IMR-90 (cell line): Measurements from ENCODE around the gene INHA. TPM values are rescaled to one million over a fixed set of nuclear protein-coding genes. Genes with fewer than 3 reads are reported as not detected.

Experiments
- ATAC-seq: fragments of 200-7000 bp; cut with Tn5 transposase; 2 replicates; pipeline ENCODE4 v1.9.1; 2020; ENCODE audit warnings: low read depth, mild to moderate bottlenecking, moderate library complexity
- BruUV-seq: library from RNA; stranded (reverse); fragments of 400-500 nt; replicated peaks from 2 replicates; lab custom pipeline; 2021; lab: Mats Ljungman, UMichigan
- CTCF ChIA-PET: fragments of 300-600 bp; formaldehyde crosslinking; extraction: SDS; loops from one replicate; lab custom pipeline; 2021; ENCODE audit warnings: antibody characterized with exemption; lab: Yijun Ruan, JAX
- POLR2A ChIA-PET: fragments of 300-600 bp; sonication (Branson Sonifier 250); formaldehyde crosslinking; loops from one replicate; lab custom pipeline; 2022; ENCODE audit warnings: antibody characterized with exemption; ENCODE audit not compliant: unreplicated experiment; lab: Charles Lee
- DNase-seq: peaks from one replicate; pipeline ENCODE4 v3.0.0; 2013
- H2AFZ ChIP-seq: replicated peaks from 2 replicates; pipeline ENCODE3; 2013; ENCODE audit warnings: low read length, mild to moderate bottlenecking; ENCODE audit not compliant: poor library complexity
- H2AK5ac ChIP-seq: 2 replicates; pipeline ENCODE4 v1.6.1; 2013; ENCODE audit warnings: low read depth, low read length, inconsistent platforms
- H2AK9ac ChIP-seq: replicated peaks from 2 replicates; pipeline ENCODE3; 2013; ENCODE audit warnings: mild to moderate bottlenecking, low read depth, low read length, moderate library complexity; ENCODE audit not compliant: poor library complexity
- H2BK120ac ChIP-seq: 2 replicates; pipeline ENCODE4 v1.6.1; 2013; ENCODE audit warnings: low read depth, low read length, inconsistent platforms
- H2BK15ac ChIP-seq: 3 replicates; pipeline ENCODE4 v1.6.1; 2013; ENCODE audit warnings: low read depth, low read length, inconsistent platforms
- H2BK20ac ChIP-seq: 2 replicates; pipeline ENCODE4 v1.6.1; 2013; ENCODE audit warnings: low read depth, mild to moderate bottlenecking, inconsistent platforms, low read length, moderate library complexity
- H2BK5ac ChIP-seq: 2 replicates; pipeline ENCODE4 v1.6.1; 2013; ENCODE audit warnings: mild to moderate bottlenecking, low read depth, low read length, inconsistent platforms; ENCODE audit not compliant: poor library complexity, severe bottlenecking
- H3K14ac ChIP-seq: replicated peaks from 2 replicates; pipeline ENCODE4 v1.6.1; 2013; ENCODE audit warnings: low read depth, low read length, inconsistent platforms
- H3K18ac ChIP-seq: 2 replicates; pipeline ENCODE4 v1.6.1; 2013; ENCODE audit warnings: low read depth, low read length, control low read depth
- H3K23ac ChIP-seq: 2 replicates; pipeline ENCODE4 v1.6.1; 2013; ENCODE audit warnings: low read depth, low read length, inconsistent platforms
- H3K27ac ChIP-seq: 2 replicates; pipeline ENCODE4 v1.5.1; 2013; ENCODE audit warnings: mild to moderate bottlenecking, control low read depth, low read length; ENCODE audit not compliant: insufficient read depth
- H3K27me3 ChIP-seq: 2 replicates; pipeline ENCODE4 v1.6.1; 2013; ENCODE audit warnings: low read length; ENCODE audit not compliant: control insufficient read depth, insufficient read depth
- H3K36me3 ChIP-seq: 2 replicates; pipeline ENCODE4 v1.6.1; 2013; ENCODE audit warnings: low read length, mixed read lengths; ENCODE audit not compliant: control insufficient read depth, insufficient read depth
- H3K4ac ChIP-seq: 2 replicates; pipeline ENCODE4 v1.6.1; 2013; ENCODE audit warnings: low read depth, low read length, inconsistent platforms
- H3K4me1 ChIP-seq: 2 replicates; pipeline ENCODE4 v1.6.1; 2013; ENCODE audit warnings: low read length, mixed read lengths; ENCODE audit not compliant: control insufficient read depth, insufficient read depth
- H3K4me2 ChIP-seq: 2 replicates; pipeline ENCODE4 v1.6.1; 2013; ENCODE audit warnings: low read depth, mild to moderate bottlenecking, control low read depth, low read length, moderate library complexity
- H3K4me3 ChIP-seq: 2 replicates; pipeline ENCODE4 v1.5.1; 2013; ENCODE audit warnings: low read depth, mild to moderate bottlenecking, control low read depth, low read length, moderate library complexity; ENCODE audit not compliant: insufficient read depth
- H3K56ac ChIP-seq: 2 replicates; pipeline ENCODE4 v1.6.1; 2013; ENCODE audit warnings: low read length, inconsistent platforms; ENCODE audit not compliant: insufficient read depth; ENCODE audit errors: extremely low read depth
- H3K79me1 ChIP-seq, 2 experiments: 2 replicates each; pipeline ENCODE4 v1.6.1; 2013; ENCODE audit warnings: low read length in 2 of 2, inconsistent platforms in 1 of 2, low read depth in 1 of 2
- H3K9ac ChIP-seq: 2 replicates; pipeline ENCODE4 v1.6.1; 2013; ENCODE audit warnings: low read depth, low read length, control low read depth
- H3K9me1 ChIP-seq: 2 replicates; pipeline ENCODE4 v1.6.1; 2013; ENCODE audit warnings: low read length, inconsistent platforms; ENCODE audit not compliant: insufficient read depth
- H3K9me3 ChIP-seq: 2 replicates; pipeline ENCODE4 v1.6.1; 2013; ENCODE audit warnings: low read length; ENCODE audit not compliant: control insufficient read depth, insufficient read depth
- H4K20me1 ChIP-seq: 2 replicates; pipeline ENCODE4 v1.6.1; 2013; ENCODE audit warnings: low read length, inconsistent platforms; ENCODE audit not compliant: insufficient read depth
- H4K5ac ChIP-seq: 2 replicates; pipeline ENCODE4 v1.6.1; 2013; ENCODE audit warnings: mild to moderate bottlenecking, low read depth, low read length, control low read depth
- H4K8ac ChIP-seq, 2 experiments: 2 replicates each; pipeline ENCODE4 v1.6.1; 2013; ENCODE audit warnings: low read depth in 2 of 2, low read length in 2 of 2, control low read depth in 1 of 2, inconsistent platforms in 1 of 2
- H4K91ac ChIP-seq: 2 replicates; pipeline ENCODE4 v1.6.1; 2013; ENCODE audit warnings: low read depth, low read length, inconsistent platforms; ENCODE audit not compliant: insufficient read depth
- BHLHE40 ChIP-seq: fragments of 150-350 bp; IDR thresholded peaks from 2 replicates; pipeline ENCODE4 v1.6.1; 2016; ENCODE audit warnings: mild to moderate bottlenecking, low read depth, low read length
- CEBPB ChIP-seq: IDR thresholded peaks from 2 replicates; pipeline ENCODE4 v1.6.1; 2012; ENCODE audit warnings: low read depth, low read length, improper control_type of control experiment
- CHD1 ChIP-seq: IDR thresholded peaks from 2 replicates; pipeline ENCODE4 v1.6.1; 2012; ENCODE audit warnings: low read depth, low read length, improper control_type of control experiment
- ELK1 ChIP-seq: fragments of 150-350 bp; IDR thresholded peaks from 2 replicates; pipeline ENCODE4 v1.6.1; 2016; ENCODE audit warnings: low read depth, mild to moderate bottlenecking, low read length, moderate library complexity, borderline replicate concordance
- FOS ChIP-seq: fragments of 150-350 bp; IDR thresholded peaks from 2 replicates; pipeline ENCODE4 v1.6.1; 2016; ENCODE audit warnings: low read depth, low read length
- MAFK ChIP-seq: IDR thresholded peaks from 2 replicates; pipeline ENCODE4 v1.6.1; 2012; ENCODE audit warnings: low read depth, low read length, improper control_type of control experiment
- MAZ ChIP-seq: IDR thresholded peaks from 2 replicates; pipeline ENCODE4 v1.6.1; 2012; ENCODE audit warnings: low read depth, mild to moderate bottlenecking, low read length, improper control_type of control experiment, moderate library complexity, borderline replicate concordance
- MXI1 ChIP-seq: IDR thresholded peaks from 2 replicates; pipeline ENCODE4 v1.6.1; 2012; ENCODE audit warnings: low read depth, mild to moderate bottlenecking, low read length, moderate library complexity, borderline replicate concordance
- NFE2L2 ChIP-seq: fragments of 150-350 bp; IDR thresholded peaks from 2 replicates; pipeline ENCODE4 v1.6.1; 2016; ENCODE audit warnings: low read depth, mild to moderate bottlenecking, low read length
- POLR2A ChIP-seq: IDR thresholded peaks from 2 replicates; pipeline ENCODE4 v1.6.1; 2012; ENCODE audit warnings: mild to moderate bottlenecking, low read depth, low read length
- RAD21 ChIP-seq: IDR thresholded peaks from 2 replicates; pipeline ENCODE4 v1.6.1; 2012; ENCODE audit warnings: low read length, improper control_type of control experiment
- RCOR1 ChIP-seq: IDR thresholded peaks from 2 replicates; pipeline ENCODE4 v1.6.1; 2012; ENCODE audit warnings: mild to moderate bottlenecking, low read length, improper control_type of control experiment; ENCODE audit not compliant: insufficient replicate concordance
- RFX5 ChIP-seq: IDR thresholded peaks from 2 replicates; pipeline ENCODE4 v1.8.0; 2012; ENCODE audit warnings: low read depth, mild to moderate bottlenecking, low read length, moderate library complexity
- SMC3 ChIP-seq: fragments of 150-350 bp; IDR thresholded peaks from 2 replicates; pipeline ENCODE4 v1.6.1; 2016; ENCODE audit warnings: low read depth, mild to moderate bottlenecking, antibody characterized with exemption, low read length, moderate library complexity
- WGBS, 2 experiments: methylation state at CpG; one replicate each; pipeline versions ENCODE4 v1.1.5 to v1.1.7; 2013; ENCODE audit warnings: missing lambda C conversion rate in 2 of 2; ENCODE audit not compliant: insufficient read length in 1 of 2; ENCODE audit errors: extremely low coverage in 2 of 2; 5-methylcytosine and 5-hydroxymethylcytosine counted together
- dilution Hi-C: fragments of 300-500 bp; cut with HindIII; formaldehyde crosslinking; loops from one replicate; pipeline ENCODE4 v1.14.3; 2018; ENCODE audit warnings: low sequenced_read_pairs; ENCODE audit not compliant: unreplicated experiment
- in situ Hi-C: fragments of 300-500 bp; cut with MboI; formaldehyde crosslinking; loops from 3 replicates; pipeline ENCODE4 v1.14.3; 2019; ENCODE audit warnings: low sequenced_read_pairs, inconsistent platforms, mixed read lengths
- intact Hi-C: fragments of 100-400 bp; cut with micrococcal nuclease; formaldehyde crosslinking; loops from 2 replicates; pipeline ENCODE4 v1.10.0; 2022
- polyA plus RNA-seq, 3 experiments: library from polyadenylated mRNA; depleted of rRNA; stranded (reverse); fragments of >200 nt; gene quantifications; 2 replicates each; pipeline ENCODE4 v1.2.3, GENCODE V29; 2012; ENCODE audit warnings: low replicate concordance in 1 of 3
- total RNA-seq: library from RNA; depleted of rRNA; stranded (reverse); fragments of >200 nt; gene quantifications from 2 replicates; pipeline ENCODE4 v1.2.3, GENCODE V29; 2012
- TF ChIP-seq, protein P1 (sequence below): fragments of 150-350 bp; IDR thresholded peaks from 2 replicates; pipeline ENCODE4 v1.6.1; 2017; ENCODE audit warnings: mild to moderate bottlenecking, antibody characterized with exemption, low read length, low read depth
- TF ChIP-seq, protein P2 (sequence below): conservative IDR thresholded peaks from 2 replicates; pipeline ENCODE4 v1.5.1; 2012; ENCODE audit warnings: mild to moderate bottlenecking, low read depth, low read length, improper control_type of control experiment

Gene INHA
- total and polyA plus RNA-seq, 2 of the 4 experiments (the other 2 are of a cell fraction): 0.96 TPM; not detected in 1

DNA sequence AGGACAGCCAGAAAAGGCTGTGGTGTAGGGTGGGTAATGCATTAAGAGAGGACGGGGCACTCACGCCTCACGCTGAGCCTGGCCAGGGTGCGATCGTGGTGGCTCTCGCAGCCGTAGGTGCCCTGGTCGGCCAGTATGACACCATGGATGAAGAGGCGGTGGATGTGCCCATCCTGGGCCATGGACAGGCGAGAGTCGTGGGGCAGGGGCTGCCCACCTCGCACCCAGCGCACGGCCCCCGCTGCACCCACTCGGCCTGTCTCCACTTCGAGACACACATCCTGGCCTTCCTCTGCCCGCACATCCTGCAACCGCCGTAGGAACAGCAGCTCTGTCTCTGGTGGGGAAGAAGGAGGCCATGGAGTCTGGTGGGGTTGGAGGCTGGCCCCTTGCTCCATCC, 16.2 kb upstream of the INHA start:
- CTCF ChIA-PET: no interaction called here
- POLR2A ChIA-PET: no interaction called here

More for the DNA sequence above, 16.2 kb upstream of the INHA start:
- Histone ChIP-seq H3K18ac (no peak overlapping the region), H2BK5ac (no peak overlapping the region), H3K4me2 (no peak overlapping the region), H3K36me3 (no peaks in the 10 kb centered on the region), H4K91ac (no peak overlapping the region), H3K9me1 (no peaks in the 10 kb centered on the region), H2AK5ac (no peak overlapping the region), H2AK9ac (no peak overlapping the region), H3K9me3 (no peaks in the 10 kb centered on the region), H2BK15ac (no peak overlapping the region), H3K4ac (no peak overlapping the region), H3K14ac (no peak overlapping the region), H2BK120ac (no peak overlapping the region), H3K27ac (no peak overlapping the region), H4K5ac (no peak overlapping the region), H2AFZ (no peak overlapping the region), H3K23ac (no peak overlapping the region), H4K8ac (no peak overlapping the region), H3K79me1 (no peaks in the 10 kb centered on the region), H3K4me3 (no peak overlapping the region), H3K27me3 (no peaks in the 10 kb centered on the region), H4K20me1 (peaks cover 3% of the 10 kb centered on the region), H2BK20ac (no peak overlapping the region), H3K56ac (no peak overlapping the region), H3K9ac (no peak overlapping the region), H3K4me1 (peaks cover 10% of the 10 kb centered on the region; the same call in 1 of the 2 replicates)
- BruUV-seq: no TSS peak
- dilution Hi-C loops: no loop called here
- ATAC-seq: no peak
- intact Hi-C loops: no loop called here
- 90% methylated on average over 2 of the region's 20 CpGs; no CpG with 5 or more reads in 1 of the 2 experiments for WGBS, 2 experiments
- DNase-seq: no peak
- in situ Hi-C loops: no loop called here
- TF ChIP-seq, protein P1, sequence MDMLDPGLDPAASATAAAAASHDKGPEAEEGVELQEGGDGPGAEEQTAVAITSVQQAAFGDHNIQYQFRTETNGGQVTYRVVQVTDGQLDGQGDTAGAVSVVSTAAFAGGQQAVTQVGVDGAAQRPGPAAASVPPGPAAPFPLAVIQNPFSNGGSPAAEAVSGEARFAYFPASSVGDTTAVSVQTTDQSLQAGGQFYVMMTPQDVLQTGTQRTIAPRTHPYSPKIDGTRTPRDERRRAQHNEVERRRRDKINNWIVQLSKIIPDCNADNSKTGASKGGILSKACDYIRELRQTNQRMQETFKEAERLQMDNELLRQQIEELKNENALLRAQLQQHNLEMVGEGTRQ: no peak
- no peak for TF ChIP-seq CEBPB
- no peak for TF ChIP-seq NFE2L2
- TF ChIP-seq BHLHE40: no peak
- no peak for TF ChIP-seq ELK1
- TF ChIP-seq FOS: no peak
- TF ChIP-seq SMC3: no peak
- no peak for TF ChIP-seq MXI1
- TF ChIP-seq POLR2A: no peak
- no peak for TF ChIP-seq MAZ
- no peak for TF ChIP-seq RAD21
- TF ChIP-seq RCOR1: no peak
- no peak for TF ChIP-seq MAFK
- TF ChIP-seq CHD1: no peak
- no peak for TF ChIP-seq RFX5
- TF ChIP-seq, protein P2, sequence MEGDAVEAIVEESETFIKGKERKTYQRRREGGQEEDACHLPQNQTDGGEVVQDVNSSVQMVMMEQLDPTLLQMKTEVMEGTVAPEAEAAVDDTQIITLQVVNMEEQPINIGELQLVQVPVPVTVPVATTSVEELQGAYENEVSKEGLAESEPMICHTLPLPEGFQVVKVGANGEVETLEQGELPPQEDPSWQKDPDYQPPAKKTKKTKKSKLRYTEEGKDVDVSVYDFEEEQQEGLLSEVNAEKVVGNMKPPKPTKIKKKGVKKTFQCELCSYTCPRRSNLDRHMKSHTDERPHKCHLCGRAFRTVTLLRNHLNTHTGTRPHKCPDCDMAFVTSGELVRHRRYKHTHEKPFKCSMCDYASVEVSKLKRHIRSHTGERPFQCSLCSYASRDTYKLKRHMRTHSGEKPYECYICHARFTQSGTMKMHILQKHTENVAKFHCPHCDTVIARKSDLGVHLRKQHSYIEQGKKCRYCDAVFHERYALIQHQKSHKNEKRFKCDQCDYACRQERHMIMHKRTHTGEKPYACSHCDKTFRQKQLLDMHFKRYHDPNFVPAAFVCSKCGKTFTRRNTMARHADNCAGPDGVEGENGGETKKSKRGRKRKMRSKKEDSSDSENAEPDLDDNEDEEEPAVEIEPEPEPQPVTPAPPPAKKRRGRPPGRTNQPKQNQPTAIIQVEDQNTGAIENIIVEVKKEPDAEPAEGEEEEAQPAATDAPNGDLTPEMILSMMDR: no peak
